ENCODE results near the gene TREH. TPM values are rescaled to one million over a fixed set of nuclear protein-coding genes. Genes with fewer than 3 reads are reported as not detected.

Gene TREH
- total RNA-seq, 1 donor from 2014 or later = 0.46 TPM

GRCh38 chr11:118622376-118623268 lies 56.8 kb downstream of the TREH start:
- no peaks in the 10 kb centered on the region for H3K27me3 ChIP-seq
- no peak overlapping the region for H3K4me3 ChIP-seq
- no peaks in the 10 kb centered on the region for H3K9me3 ChIP-seq
- H3K4me1 ChIP-seq = peaks cover 60% of the 10 kb centered on the region
- no peak for TF ChIP-seq CTCF (IDR thresholded peaks at IDR 0.05)
- H3K27ac ChIP-seq = peak overlapping the region; percentile 67
- H3K36me3 ChIP-seq = peaks cover 29% of the 10 kb centered on the region
- DNase-seq (peak; percentile 76), ATAC-seq (peak; percentile 54)
- intact Hi-C loops (cut with DNase I) = no loop called here

DNA sequence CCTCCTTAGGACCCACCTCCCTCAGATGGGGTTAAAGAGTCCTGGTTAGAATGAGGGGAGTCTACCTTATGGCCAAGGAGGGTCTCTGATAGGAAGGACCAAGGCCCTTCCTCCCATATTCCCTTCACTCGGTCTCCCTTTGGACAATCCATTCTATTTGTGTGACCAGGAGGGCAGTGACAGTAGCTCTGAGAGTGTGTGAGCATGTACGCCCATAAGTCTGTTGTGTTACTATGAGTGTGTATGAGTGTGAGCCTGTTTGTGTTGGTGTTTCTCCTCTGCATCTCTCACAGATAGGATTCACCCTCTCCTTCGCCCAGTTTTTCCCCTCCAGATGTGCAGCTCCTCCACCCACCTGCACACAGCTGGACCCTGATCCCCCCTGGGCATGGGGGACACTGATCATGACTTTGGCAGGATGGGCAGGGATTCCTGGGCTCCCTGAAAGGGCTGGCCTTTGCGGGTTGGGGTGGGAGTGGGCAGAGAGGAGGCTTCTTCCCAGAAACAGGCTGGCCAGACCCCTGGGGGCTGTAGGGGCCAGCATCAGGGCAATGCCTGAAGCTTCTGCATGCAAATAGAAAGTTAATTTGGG lies 57.6 kb downstream of the TREH start:
- Histone ChIP-seq H3K4me3 (peak overlapping the region; percentile 53), H3K36me3 (peaks cover 22% of the 10 kb centered on the region), H3K27ac (peak overlapping the region; percentile 67), H3K4me1 (peaks cover 68% of the 10 kb centered on the region), H3K27me3 (no peaks in the 10 kb centered on the region), H3K9me3 (no peaks in the 10 kb centered on the region)
- no peak for TF ChIP-seq CTCF (IDR thresholded peaks at IDR 0.05)
- intact Hi-C loops (cut with DNase I) = no loop called here
- ATAC-seq (no peak), DNase-seq (no peak)

GRCh38 chr11:118621071-118621783 lies 58.2 kb downstream of the TREH start:
- peaks cover 68% of the 10 kb centered on the region for H3K4me1 ChIP-seq
- peak overlapping the region; percentile 53 for H3K4me3 ChIP-seq
- peaks cover 17% of the 10 kb centered on the region for H3K36me3 ChIP-seq
- H3K27ac ChIP-seq = peak overlapping the region; percentile 67
- ATAC-seq = peak; percentile 83
- no peaks in the 10 kb centered on the region for H3K9me3 ChIP-seq
- intact Hi-C loops (cut with DNase I) = no loop called here
- no peak for TF ChIP-seq CTCF (IDR thresholded peaks at IDR 0.05)
- no peaks in the 10 kb centered on the region for H3K27me3 ChIP-seq
- peak; percentile 91 for DNase-seq

DNA sequence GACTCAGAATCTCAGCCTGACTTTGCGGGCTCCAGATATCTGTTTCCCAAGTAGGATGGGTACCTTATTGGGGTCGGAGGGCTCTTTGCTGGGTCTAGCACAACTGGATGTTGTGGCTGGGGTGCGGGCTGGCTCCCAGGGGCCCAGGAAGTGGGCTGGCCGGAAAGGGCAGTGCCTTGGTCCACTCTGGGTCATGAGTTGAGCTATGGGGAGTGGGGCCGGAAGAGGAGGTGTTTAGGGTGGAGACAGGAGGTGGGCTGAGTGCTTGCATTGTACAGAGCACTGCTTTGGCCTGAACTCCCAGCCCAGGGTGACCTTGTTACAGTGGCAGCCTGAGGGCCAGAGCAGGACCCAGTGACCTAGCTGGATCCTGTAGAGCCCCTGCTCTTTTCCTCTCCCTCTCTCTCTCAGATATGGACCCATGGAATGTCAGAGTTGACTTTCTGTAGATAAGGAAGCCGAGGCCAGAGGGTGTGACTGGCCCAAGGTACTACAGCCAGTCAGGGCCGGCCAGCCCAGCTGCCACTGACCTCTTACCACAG lies 58.9 kb downstream of the TREH start:
- intact Hi-C loops (cut with DNase I) = no loop called here
- peak; percentile 7 for ATAC-seq
- H3K4me3 ChIP-seq = peak overlapping the region; percentile 53

More for the DNA sequence above, 58.9 kb downstream of the TREH start:
- Histone ChIP-seq H3K9me3 (no peaks in the 10 kb centered on the region), H3K36me3 (peaks cover 17% of the 10 kb centered on the region), H3K27ac (peak overlapping the region; percentile 67), H3K4me1 (peaks cover 65% of the 10 kb centered on the region), H3K27me3 (no peaks in the 10 kb centered on the region)
- peak; percentile 49 for DNase-seq
- no peak for TF ChIP-seq CTCF (IDR thresholded peaks at IDR 0.05)

Data from upper lobe of right lung (tissue), 1 donor.